HG02885 (cell line): ENCODE measurements around the gene LPP.

ENCODE experiments used
- ATAC-seq: cut with Tn5 transposase; IDR thresholded peaks from one replicate; pipeline ENCODE4 v1.9.1; 2021; ENCODE audit warnings: mild to moderate bottlenecking; ENCODE audit not compliant: unreplicated experiment, poor library complexity

The LPP gene

GRCh38 chr3:188822004-188822403 lies 668.0 kb downstream of the LPP start:
- no peak for ATAC-seq

- no peak for ATAC-seq
These were observed 668.5 kb downstream of the LPP start for GRCh38 chr3:188822411-188822810.

GRCh38 chr3:188824566-188824965 lies 670.6 kb downstream of the LPP start:
- ATAC-seq, result no peak

- no peak for ATAC-seq
These were observed 671.9 kb downstream of the LPP start for GRCh38 chr3:188825901-188826300.

GRCh38 chr3:188826574-188826973 lies 672.6 kb downstream of the LPP start:
- ATAC-seq, result no peak

- no peak for ATAC-seq
These were observed 673.1 kb downstream of the LPP start for GRCh38 chr3:188827103-188827502.

GRCh38 chr3:188827576-188827975 lies 673.6 kb downstream of the LPP start:
- no peak for ATAC-seq

GRCh38 chr3:188829130-188829529 lies 675.2 kb downstream of the LPP start:
- no peak for ATAC-seq

GRCh38 chr3:188829576-188829975 lies 675.6 kb downstream of the LPP start:
- ATAC-seq, result no peak

- no peak for ATAC-seq
These were observed 676.9 kb downstream of the LPP start for GRCh38 chr3:188830893-188831292.

GRCh38 chr3:188832146-188832545 lies 678.2 kb downstream of the LPP start:
- no peak for ATAC-seq

- ATAC-seq, result no peak
These were observed 679.2 kb downstream of the LPP start for GRCh38 chr3:188832961-188833721.

- no peak for ATAC-seq
These were observed 680.4 kb downstream of the LPP start for GRCh38 chr3:188834349-188834748.

GRCh38 chr3:188839187-188839695 lies 685.3 kb downstream of the LPP start:
- no peak for ATAC-seq

- ATAC-seq, result no peak
These were observed 686.3 kb downstream of the LPP start for GRCh38 chr3:188840290-188840689.

GRCh38 chr3:188841906-188842305 lies 687.9 kb downstream of the LPP start:
- no peak for ATAC-seq

GRCh38 chr3:188842639-188843038 lies 688.7 kb downstream of the LPP start:
- ATAC-seq, result no peak

GRCh38 chr3:188844096-188844495 lies 690.1 kb downstream of the LPP start:
- no peak for ATAC-seq

- ATAC-seq, result no peak
These were observed 691.6 kb downstream of the LPP start for GRCh38 chr3:188845514-188845913.

- no peak for ATAC-seq
These were observed 695.0 kb downstream of the LPP start for GRCh38 chr3:188848947-188849346.

- no peak for ATAC-seq
These were observed 700.2 kb downstream of the LPP start for GRCh38 chr3:188853856-188854771.
